Loucy (cell line): ENCODE results near the gene PI4KA.

Experiments used
- H2AFZ ChIP-seq: fragments of 200-600 bp; sonication (generic); 2 replicates; pipeline ENCODE4 v1.6.0; 2016; ENCODE audit warnings: antibody characterized with exemption, mild to moderate bottlenecking, low read length, moderate library complexity
- H3F3A ChIP-seq: fragments of 200-600 bp; 2 replicates; pipeline ENCODE4 v1.6.0; 2016; ENCODE audit warnings: antibody characterized with exemption, low read depth, mild to moderate bottlenecking
- H3K27me3 ChIP-seq: fragments of 200-600 bp; sonication (generic); 2 replicates; pipeline ENCODE4 v1.6.1; 2014; ENCODE audit warnings: low read length, mild to moderate bottlenecking; ENCODE audit not compliant: insufficient read depth, poor library complexity, severe bottlenecking
- H3K36me3 ChIP-seq: fragments of 200-600 bp; sonication (generic); 2 replicates; pipeline ENCODE4 v1.6.1; 2016; ENCODE audit warnings: low read length; ENCODE audit not compliant: insufficient read depth
- H3K4me1 ChIP-seq: fragments of 200-600 bp; sonication (generic); 2 replicates; pipeline ENCODE4 v1.5.1; 2014; ENCODE audit warnings: low read length, mild to moderate bottlenecking; ENCODE audit not compliant: insufficient read depth, poor library complexity, severe bottlenecking
- H3K4me2 ChIP-seq: fragments of 200-600 bp; sonication (generic); 2 replicates; pipeline ENCODE4 v1.6.0; 2014; ENCODE audit warnings: antibody characterized with exemption, low read length, low read depth, mild to moderate bottlenecking; ENCODE audit not compliant: poor library complexity, severe bottlenecking
- H3K4me3 ChIP-seq: fragments of 200-600 bp; sonication (generic); 2 replicates; pipeline ENCODE4 v1.5.1; 2014; ENCODE audit warnings: low read length, mild to moderate bottlenecking, mixed read lengths; ENCODE audit not compliant: poor library complexity, severe bottlenecking
- H3K79me2 ChIP-seq: fragments of 200-600 bp; sonication (generic); 2 replicates; pipeline ENCODE4 v1.6.1; 2014; ENCODE audit warnings: low read length; ENCODE audit not compliant: insufficient read depth
- H3K9ac ChIP-seq: fragments of 200-600 bp; sonication (generic); 2 replicates; pipeline ENCODE4 v1.6.0; 2014; ENCODE audit warnings: mild to moderate bottlenecking, low read depth, low read length, moderate library complexity; ENCODE audit not compliant: poor library complexity, severe bottlenecking
- H3K9me2 ChIP-seq: fragments of 200-600 bp; sonication (generic); replicated peaks from 2 replicates; pipeline ENCODE4 v1.6.1; 2016; ENCODE audit warnings: low read depth, low read length, mixed read lengths
- H3K9me3 ChIP-seq: fragments of 200-600 bp; sonication (generic); 2 replicates; pipeline ENCODE4 v1.6.1; 2014; ENCODE audit warnings: mild to moderate bottlenecking, antibody characterized with exemption, low read length, low read depth; ENCODE audit not compliant: insufficient read depth
- H4K20me1 ChIP-seq: fragments of 200-600 bp; sonication (generic); 2 replicates; pipeline ENCODE4 v1.6.0; 2014; ENCODE audit warnings: antibody characterized with exemption, low read length, mild to moderate bottlenecking; ENCODE audit not compliant: insufficient read depth, poor library complexity, severe bottlenecking
- CTCF ChIP-seq: fragments of 200-600 bp; sonication (generic); conservative IDR thresholded peaks from 2 replicates; pipeline ENCODE4 v1.5.1; 2014; ENCODE audit warnings: mild to moderate bottlenecking, antibody characterized with exemption, low read length
- EZH2phosphoT487 ChIP-seq: fragments of 200-600 bp; IDR thresholded peaks from 2 replicates; pipeline ENCODE4 v1.6.1; 2018; ENCODE audit warnings: antibody characterized with exemption, mild to moderate bottlenecking, moderate library complexity, borderline replicate concordance

PI4KA gene

GRCh38 chr22:20814221-20814808 is 44.3 kb downstream of the PI4KA start:
- Histone ChIP-seq H3K9ac (no peak overlapping the region), H3K36me3 (peaks cover 79% of the 10 kb centered on the region; the same call in 1 of the 2 replicates), H4K20me1 (no peaks in the 10 kb centered on the region), H3K4me2 (no peak overlapping the region), H3K9me2 (no peaks in the 10 kb centered on the region), H3F3A (no peaks in the 10 kb centered on the region), H2AFZ (no peak overlapping the region), H3K9me3 (no peaks in the 10 kb centered on the region), H3K4me3 (no peak overlapping the region), H3K4me1 (no peaks in the 10 kb centered on the region), H3K27me3 (no peaks in the 10 kb centered on the region), H3K79me2 (no peaks in the 10 kb centered on the region)
- no peak for TF ChIP-seq EZH2phosphoT487
- TF ChIP-seq CTCF: no peak

GRCh38 chr22:20813056-20813455 is 45.6 kb downstream of the PI4KA start:
- Histone ChIP-seq H2AFZ (no peak overlapping the region), H3K4me1 (peaks cover 6% of the 10 kb centered on the region), H3F3A (no peaks in the 10 kb centered on the region), H3K4me2 (no peak overlapping the region), H3K9me3 (no peaks in the 10 kb centered on the region), H3K9ac (no peak overlapping the region), H3K4me3 (no peak overlapping the region), H3K79me2 (no peaks in the 10 kb centered on the region), H4K20me1 (no peaks in the 10 kb centered on the region), H3K36me3 (peaks cover 73% of the 10 kb centered on the region; the same call in 1 of the 2 replicates), H3K27me3 (no peaks in the 10 kb centered on the region), H3K9me2 (no peaks in the 10 kb centered on the region)
- TF ChIP-seq CTCF (no peak), EZH2phosphoT487 (no peak)

GRCh38 chr22:20811971-20812660 is 46.5 kb downstream of the PI4KA start:
- Histone ChIP-seq H3K9me2 (no peaks in the 10 kb centered on the region), H2AFZ (no peak overlapping the region), H3F3A (no peaks in the 10 kb centered on the region), H3K36me3 (peaks cover 77% of the 10 kb centered on the region; the same call in 1 of the 2 replicates), H3K27me3 (no peaks in the 10 kb centered on the region), H3K79me2 (no peaks in the 10 kb centered on the region), H3K4me3 (no peak overlapping the region), H3K4me1 (peaks cover 6% of the 10 kb centered on the region), H3K4me2 (no peak overlapping the region), H4K20me1 (no peaks in the 10 kb centered on the region), H3K9ac (no peak overlapping the region), H3K9me3 (no peaks in the 10 kb centered on the region)
- TF ChIP-seq EZH2phosphoT487 (no peak), CTCF (no peak)
